ENCODE results near the gene AMIGO2. TPM values are rescaled to one million over a fixed set of nuclear protein-coding genes. Genes with fewer than 3 reads are reported as not detected.

AMIGO2 gene
- total RNA-seq, 1 experiment from 2014 or later = 6.5 TPM

DNA sequence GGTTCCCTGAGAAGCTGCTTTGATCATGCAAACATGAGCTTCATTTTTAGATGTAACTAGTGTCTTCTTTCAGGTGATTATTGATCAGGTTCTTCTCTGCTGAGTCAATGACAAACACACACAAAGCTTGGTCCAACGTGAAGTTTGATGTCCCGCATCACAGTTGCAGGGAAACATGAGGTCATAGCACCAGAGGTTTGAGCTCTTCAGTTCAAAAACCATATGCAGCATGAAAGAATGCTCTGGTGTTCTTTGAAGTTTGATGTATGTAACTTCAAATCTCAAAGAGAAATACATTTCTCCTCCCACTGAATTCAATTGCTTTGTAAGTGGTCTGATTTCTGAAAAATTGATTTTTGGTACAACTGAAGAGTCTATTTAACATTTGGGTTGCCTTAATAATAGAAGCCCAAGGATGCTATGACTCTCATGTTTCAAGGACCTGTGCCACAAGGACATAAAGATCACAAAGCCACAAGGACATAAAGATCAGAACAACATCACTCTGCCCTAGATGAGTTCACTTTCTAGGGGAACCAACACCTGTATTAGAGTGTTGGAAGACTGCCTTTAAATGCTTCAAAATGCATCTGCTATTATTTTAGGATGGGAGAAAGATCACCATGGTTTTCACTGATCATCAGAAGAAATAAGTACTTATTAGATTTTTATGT is 31.1 kb upstream of the AMIGO2 start:
- CTCF ChIA-PET = no interaction called here
- H3K27ac Mint-ChIP-seq = no peak overlapping the region
- DNase-seq (ENCODE audit: low spot score) = no peak
- H3K4me1 Mint-ChIP-seq = peaks cover 4% of the 10 kb centered on the region; the same call in 1 of the 2 replicates
- H3K27me3 Mint-ChIP-seq (ENCODE audit: low read depth) = no peaks in the 10 kb centered on the region
- H3K9me3 Mint-ChIP-seq = no peaks in the 10 kb centered on the region
- no peaks in the 10 kb centered on the region for H3K36me3 Mint-ChIP-seq
- H3K4me3 Mint-ChIP-seq = no peak overlapping the region
- no peak for ATAC-seq
- TF ChIP-seq ESRRA (CRISPR knock-in tag; IDR thresholded peaks at IDR 0.05; ENCODE audit: borderline replicate concordance) (no peak), JAZF1 (CRISPR knock-in tag; IDR thresholded peaks at IDR 0.05) (no peak)
- TF ChIP-seq, protein P1, sequence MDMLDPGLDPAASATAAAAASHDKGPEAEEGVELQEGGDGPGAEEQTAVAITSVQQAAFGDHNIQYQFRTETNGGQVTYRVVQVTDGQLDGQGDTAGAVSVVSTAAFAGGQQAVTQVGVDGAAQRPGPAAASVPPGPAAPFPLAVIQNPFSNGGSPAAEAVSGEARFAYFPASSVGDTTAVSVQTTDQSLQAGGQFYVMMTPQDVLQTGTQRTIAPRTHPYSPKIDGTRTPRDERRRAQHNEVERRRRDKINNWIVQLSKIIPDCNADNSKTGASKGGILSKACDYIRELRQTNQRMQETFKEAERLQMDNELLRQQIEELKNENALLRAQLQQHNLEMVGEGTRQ (CRISPR knock-in tag; IDR thresholded peaks at IDR 0.05) = no peak
- POLR2A ChIA-PET = no interaction called here

DNA sequence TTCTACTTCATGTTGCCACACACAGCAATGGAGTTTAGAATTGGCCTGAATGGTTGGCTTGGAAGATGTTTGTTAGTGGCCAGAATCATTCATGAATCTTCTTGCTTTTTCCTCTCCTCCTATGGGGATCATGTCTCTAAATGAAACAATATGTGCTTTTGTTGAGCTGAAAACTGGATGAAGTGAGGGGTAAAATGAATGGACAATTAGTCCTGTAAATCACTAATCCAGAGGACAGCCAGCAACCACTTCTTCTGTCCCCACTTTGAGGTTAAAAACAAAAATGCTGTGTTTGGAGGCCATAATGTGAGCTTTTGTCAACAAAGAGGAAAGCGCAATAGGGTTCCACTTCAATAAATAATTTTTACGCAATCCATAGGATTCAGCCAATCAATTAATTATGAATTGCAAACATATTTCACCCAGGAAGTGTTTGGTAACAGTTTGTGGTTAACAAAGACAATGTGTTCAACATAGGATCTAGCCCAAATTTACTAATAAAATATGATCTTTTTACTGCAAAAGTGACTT is 30.3 kb upstream of the AMIGO2 start:
- no peak overlapping the region for H3K4me3 Mint-ChIP-seq
- CTCF ChIA-PET = no interaction called here
- no peak for ATAC-seq
- no peaks in the 10 kb centered on the region for H3K9me3 Mint-ChIP-seq
- no peak overlapping the region for H3K27ac Mint-ChIP-seq
- peaks cover 12% of the 10 kb centered on the region for H3K4me1 Mint-ChIP-seq
- no peak for DNase-seq (ENCODE audit: low spot score)
- no peaks in the 10 kb centered on the region for H3K36me3 Mint-ChIP-seq
- no peak for TF ChIP-seq NFYB (CRISPR knock-in tag; conservative IDR thresholded peaks at IDR 0.05; ENCODE audit: low read depth)
- no peak for TF ChIP-seq MXD4 (CRISPR knock-in tag; IDR thresholded peaks at IDR 0.05; ENCODE audit: borderline replicate concordance)
- TF ChIP-seq TEAD1 (CRISPR knock-in tag; IDR thresholded peaks at IDR 0.05) = no peak
- no peak for TF ChIP-seq ZNF671 (CRISPR knock-in tag; IDR thresholded peaks at IDR 0.05)
- TF ChIP-seq, protein P2, sequence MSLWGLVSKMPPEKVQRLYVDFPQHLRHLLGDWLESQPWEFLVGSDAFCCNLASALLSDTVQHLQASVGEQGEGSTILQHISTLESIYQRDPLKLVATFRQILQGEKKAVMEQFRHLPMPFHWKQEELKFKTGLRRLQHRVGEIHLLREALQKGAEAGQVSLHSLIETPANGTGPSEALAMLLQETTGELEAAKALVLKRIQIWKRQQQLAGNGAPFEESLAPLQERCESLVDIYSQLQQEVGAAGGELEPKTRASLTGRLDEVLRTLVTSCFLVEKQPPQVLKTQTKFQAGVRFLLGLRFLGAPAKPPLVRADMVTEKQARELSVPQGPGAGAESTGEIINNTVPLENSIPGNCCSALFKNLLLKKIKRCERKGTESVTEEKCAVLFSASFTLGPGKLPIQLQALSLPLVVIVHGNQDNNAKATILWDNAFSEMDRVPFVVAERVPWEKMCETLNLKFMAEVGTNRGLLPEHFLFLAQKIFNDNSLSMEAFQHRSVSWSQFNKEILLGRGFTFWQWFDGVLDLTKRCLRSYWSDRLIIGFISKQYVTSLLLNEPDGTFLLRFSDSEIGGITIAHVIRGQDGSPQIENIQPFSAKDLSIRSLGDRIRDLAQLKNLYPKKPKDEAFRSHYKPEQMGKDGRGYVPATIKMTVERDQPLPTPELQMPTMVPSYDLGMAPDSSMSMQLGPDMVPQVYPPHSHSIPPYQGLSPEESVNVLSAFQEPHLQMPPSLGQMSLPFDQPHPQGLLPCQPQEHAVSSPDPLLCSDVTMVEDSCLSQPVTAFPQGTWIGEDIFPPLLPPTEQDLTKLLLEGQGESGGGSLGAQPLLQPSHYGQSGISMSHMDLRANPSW (CRISPR knock-in tag; conservative IDR thresholded peaks at IDR 0.05; ENCODE audit: low read depth) = no peak
- TF ChIP-seq, protein P3, sequence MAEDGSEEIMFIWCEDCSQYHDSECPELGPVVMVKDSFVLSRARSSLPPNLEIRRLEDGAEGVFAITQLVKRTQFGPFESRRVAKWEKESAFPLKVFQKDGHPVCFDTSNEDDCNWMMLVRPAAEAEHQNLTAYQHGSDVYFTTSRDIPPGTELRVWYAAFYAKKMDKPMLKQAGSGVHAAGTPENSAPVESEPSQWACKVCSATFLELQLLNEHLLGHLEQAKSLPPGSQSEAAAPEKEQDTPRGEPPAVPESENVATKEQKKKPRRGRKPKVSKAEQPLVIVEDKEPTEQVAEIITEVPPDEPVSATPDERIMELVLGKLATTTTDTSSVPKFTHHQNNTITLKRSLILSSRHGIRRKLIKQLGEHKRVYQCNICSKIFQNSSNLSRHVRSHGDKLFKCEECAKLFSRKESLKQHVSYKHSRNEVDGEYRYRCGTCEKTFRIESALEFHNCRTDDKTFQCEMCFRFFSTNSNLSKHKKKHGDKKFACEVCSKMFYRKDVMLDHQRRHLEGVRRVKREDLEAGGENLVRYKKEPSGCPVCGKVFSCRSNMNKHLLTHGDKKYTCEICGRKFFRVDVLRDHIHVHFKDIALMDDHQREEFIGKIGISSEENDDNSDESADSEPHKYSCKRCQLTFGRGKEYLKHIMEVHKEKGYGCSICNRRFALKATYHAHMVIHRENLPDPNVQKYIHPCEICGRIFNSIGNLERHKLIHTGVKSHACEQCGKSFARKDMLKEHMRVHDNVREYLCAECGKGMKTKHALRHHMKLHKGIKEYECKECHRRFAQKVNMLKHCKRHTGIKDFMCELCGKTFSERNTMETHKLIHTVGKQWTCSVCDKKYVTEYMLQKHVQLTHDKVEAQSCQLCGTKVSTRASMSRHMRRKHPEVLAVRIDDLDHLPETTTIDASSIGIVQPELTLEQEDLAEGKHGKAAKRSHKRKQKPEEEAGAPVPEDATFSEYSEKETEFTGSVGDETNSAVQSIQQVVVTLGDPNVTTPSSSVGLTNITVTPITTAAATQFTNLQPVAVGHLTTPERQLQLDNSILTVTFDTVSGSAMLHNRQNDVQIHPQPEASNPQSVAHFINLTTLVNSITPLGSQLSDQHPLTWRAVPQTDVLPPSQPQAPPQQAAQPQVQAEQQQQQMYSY (CRISPR knock-in tag; IDR thresholded peaks at IDR 0.05) = no peak
- POLR2A ChIA-PET = no interaction called here
- no peaks in the 10 kb centered on the region for H3K27me3 Mint-ChIP-seq (ENCODE audit: low read depth)

DNA sequence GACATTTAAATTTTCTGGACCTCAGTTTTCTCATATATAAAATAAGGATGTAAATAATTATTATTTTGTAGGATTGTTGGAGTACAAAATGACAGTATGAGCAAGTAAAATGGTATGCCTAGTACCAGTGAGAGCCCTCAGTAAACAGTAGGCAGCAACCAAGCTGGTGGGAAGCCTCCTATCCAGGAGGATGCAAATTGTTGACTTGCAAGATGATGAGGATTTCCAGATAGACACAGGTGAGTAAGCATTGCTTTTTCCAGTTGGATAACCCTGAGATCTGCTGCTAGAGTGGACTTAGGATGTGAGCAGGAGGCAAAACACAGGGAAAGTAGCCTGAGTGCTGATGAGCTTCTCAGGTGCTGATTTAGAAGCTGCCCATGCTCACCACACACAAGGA is 28.2 kb upstream of the AMIGO2 start:
- CTCF ChIA-PET = no interaction called here
- peaks cover 12% of the 10 kb centered on the region for H3K4me1 Mint-ChIP-seq
- no peak for ATAC-seq

More for the DNA sequence above, 28.2 kb upstream of the AMIGO2 start:
- POLR2A ChIA-PET = interaction anchor here (0.6 kb wide), 1 partner anchor 658 kb away, joined by 5 read pairs; no protein-coding TSS in a partner anchor
- DNase-seq (ENCODE audit: low spot score) = no peak
- TF ChIP-seq GABPB1 (CRISPR knock-in tag; IDR thresholded peaks at IDR 0.05) (no peak), TP53 (CRISPR knock-in tag; IDR thresholded peaks at IDR 0.05) (no peak)
- TF ChIP-seq, protein P4, sequence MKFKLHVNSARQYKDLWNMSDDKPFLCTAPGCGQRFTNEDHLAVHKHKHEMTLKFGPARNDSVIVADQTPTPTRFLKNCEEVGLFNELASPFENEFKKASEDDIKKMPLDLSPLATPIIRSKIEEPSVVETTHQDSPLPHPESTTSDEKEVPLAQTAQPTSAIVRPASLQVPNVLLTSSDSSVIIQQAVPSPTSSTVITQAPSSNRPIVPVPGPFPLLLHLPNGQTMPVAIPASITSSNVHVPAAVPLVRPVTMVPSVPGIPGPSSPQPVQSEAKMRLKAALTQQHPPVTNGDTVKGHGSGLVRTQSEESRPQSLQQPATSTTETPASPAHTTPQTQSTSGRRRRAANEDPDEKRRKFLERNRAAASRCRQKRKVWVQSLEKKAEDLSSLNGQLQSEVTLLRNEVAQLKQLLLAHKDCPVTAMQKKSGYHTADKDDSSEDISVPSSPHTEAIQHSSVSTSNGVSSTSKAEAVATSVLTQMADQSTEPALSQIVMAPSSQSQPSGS (CRISPR knock-in tag; IDR thresholded peaks at IDR 0.05; ENCODE audit: borderline replicate concordance, low read depth) = no peak
- no peaks in the 10 kb centered on the region for H3K27me3 Mint-ChIP-seq (ENCODE audit: low read depth)
- H3K36me3 Mint-ChIP-seq = no peaks in the 10 kb centered on the region
- H3K9me3 Mint-ChIP-seq = no peaks in the 10 kb centered on the region
- H3K4me3 Mint-ChIP-seq = no peak overlapping the region
- H3K27ac Mint-ChIP-seq = no peak overlapping the region
